Germinal center (tissue), 1 donor: ENCODE data around the gene IYD.
A peak's percentile ranks its signal among the peaks of the same experiment; 100 is the strongest.

Source experiments
- DNase-seq: peaks from one replicate; pipeline ENCODE4 v3.0.0; 2012; ENCODE audit warnings: mixed read lengths, low spot score

The IYD gene

GRCh38 chr6:150368762-150369161, at the start of gene IYD:
TSS of gene IYD (plus strand) at chr6:150369012. CDS start at chr6:150369032, 20 bp downstream.
- no peak for DNase-seq

- no peak for DNase-seq
Observed at GRCh38 chr6:150319924-150320323, 48.9 kb upstream of the IYD start.

- no peak for DNase-seq
Observed at GRCh38 chr6:150320442-150320841, 48.4 kb upstream of the IYD start.

GRCh38 chr6:150322466-150322871, 46.3 kb upstream of the IYD start:
- DNase-seq, result no peak

GRCh38 chr6:150323205-150323604, 45.6 kb upstream of the IYD start:
- no peak for DNase-seq

GRCh38 chr6:150324044-150324443, 44.8 kb upstream of the IYD start:
- DNase-seq, result no peak

- DNase-seq, result no peak
Observed at GRCh38 chr6:150325066-150325772, 43.6 kb upstream of the IYD start.

- no peak for DNase-seq
Observed at GRCh38 chr6:150327117-150327774, 41.6 kb upstream of the IYD start.

- no peak for DNase-seq
Observed at GRCh38 chr6:150328744-150329405, 39.9 kb upstream of the IYD start.

GRCh38 chr6:150331344-150331743, 37.5 kb upstream of the IYD start:
- no peak for DNase-seq

- no peak for DNase-seq
Observed at GRCh38 chr6:150332939-150333584, 35.8 kb upstream of the IYD start.

GRCh38 chr6:150333585-150333941, 35.2 kb upstream of the IYD start:
- no peak for DNase-seq

- DNase-seq, result peak; percentile 64
Observed at GRCh38 chr6:150334790-150335783, 33.7 kb upstream of the IYD start.

- DNase-seq, result no peak
Observed at GRCh38 chr6:150336299-150336698, 32.5 kb upstream of the IYD start.

- DNase-seq, result no peak
Observed at GRCh38 chr6:150336708-150337107, 32.1 kb upstream of the IYD start.

GRCh38 chr6:150342126-150342525, 26.7 kb upstream of the IYD start:
- DNase-seq, result no peak

- no peak for DNase-seq
Observed at GRCh38 chr6:150343434-150343833, 25.4 kb upstream of the IYD start.

GRCh38 chr6:150345781-150346180, 23.0 kb upstream of the IYD start:
- no peak for DNase-seq

GRCh38 chr6:150346346-150346745, 22.5 kb upstream of the IYD start:
- no peak for DNase-seq

- DNase-seq, result peak; percentile 72
Observed at GRCh38 chr6:150347845-150348244, 21.0 kb upstream of the IYD start.

- DNase-seq, result no peak
Observed at GRCh38 chr6:150349546-150349945, 19.3 kb upstream of the IYD start.
